Keratinocyte (primary cell): ENCODE data around the gene SHLD3. TPM values are rescaled to one million over a fixed set of nuclear protein-coding genes. Genes with fewer than 3 reads are reported as not detected.
"Not testable (repeated sequence)": the region's sequence is repeated elsewhere in the genome, so short reads cannot be mapped to it uniquely, and the experiment has no call there.

Source experiments
- DNase-seq: peaks from one replicate; pipeline ENCODE4 v3.0.0-alpha.2; 2011; ENCODE audit warnings: low read depth, missing footprints, low spot score
- FAIRE-seq: peaks from 2 replicates; lab custom pipeline; 2011; peaks lifted over from hg19 to GRCh38; lab: Jason Lieb, UNC
- H2AFZ ChIP-seq: 2 replicates; pipeline ENCODE4 v1.6.0; 2012; ENCODE audit warnings: low read length, control low read depth, inconsistent platforms; ENCODE audit not compliant: control insufficient read depth
- H3K27ac ChIP-seq: 2 replicates; pipeline ENCODE4 v1.5.1; 2011; ENCODE audit warnings: low read length; ENCODE audit not compliant: control insufficient read depth, insufficient read depth
- H3K27me3 ChIP-seq: 3 replicates; pipeline ENCODE4 v1.6.0; 2011; ENCODE audit warnings: low read length; ENCODE audit not compliant: control insufficient read depth, insufficient read depth; ENCODE audit errors: extremely low read depth
- H3K36me3 ChIP-seq, 2 experiments: 2 replicates in 1 of 2; 3 replicates in 1 of 2; pipeline ENCODE4 v1.5.1; 2011; ENCODE audit warnings: low read length in 2 of 2, mild to moderate bottlenecking in 1 of 2; ENCODE audit not compliant: control insufficient read depth in 2 of 2, insufficient read depth in 2 of 2; ENCODE audit errors: extremely low read depth in 1 of 2
- H3K4me1 ChIP-seq: 3 replicates; pipeline ENCODE4 v1.5.1; 2011; ENCODE audit warnings: low read length; ENCODE audit not compliant: control insufficient read depth, insufficient read depth; ENCODE audit errors: extremely low read depth
- H3K4me2 ChIP-seq: 3 replicates; pipeline ENCODE4 v1.6.0; 2011; ENCODE audit warnings: low read depth, low read length; ENCODE audit not compliant: control insufficient read depth, insufficient read depth; ENCODE audit errors: extremely low read depth
- H3K4me3 ChIP-seq, 3 experiments: fragments of 200-600 bp in 1 of 3; sonication (generic) in 1 of 3; 2 replicates in 2 of 3; 3 replicates in 1 of 3; pipeline ENCODE4 v1.5.1; 2011 to 2016; ENCODE audit warnings: low read length in 3 of 3, mild to moderate bottlenecking in 3 of 3, control low read depth in 2 of 3, inconsistent platforms in 1 of 3, low read depth in 1 of 3, mixed read lengths in 1 of 3, mixed run types in 1 of 3, moderate library complexity in 1 of 3; ENCODE audit not compliant: control insufficient read depth in 2 of 3, insufficient read depth in 2 of 3; ENCODE audit errors: extremely low read depth in 1 of 3
- H3K79me2 ChIP-seq: 2 replicates; pipeline ENCODE4 v1.6.0; 2012; ENCODE audit warnings: low read length; ENCODE audit not compliant: control insufficient read depth, insufficient read depth
- H3K9ac ChIP-seq: 3 replicates; pipeline ENCODE4 v1.6.0; 2011; ENCODE audit warnings: low read length; ENCODE audit not compliant: control insufficient read depth, insufficient read depth; ENCODE audit errors: extremely low read depth
- H3K9me1 ChIP-seq: 3 replicates; pipeline ENCODE4 v1.6.0; 2011; ENCODE audit warnings: low read length; ENCODE audit not compliant: control insufficient read depth, insufficient read depth; ENCODE audit errors: extremely low read depth
- H3K9me3 ChIP-seq: 2 replicates; pipeline ENCODE4 v1.5.1; 2012; ENCODE audit warnings: low read depth, low read length; ENCODE audit not compliant: control insufficient read depth
- H4K20me1 ChIP-seq: 3 replicates; pipeline ENCODE4 v1.6.0; 2011; ENCODE audit warnings: low read length; ENCODE audit not compliant: control insufficient read depth, insufficient read depth; ENCODE audit errors: extremely low read depth
- EZH2 ChIP-seq: IDR thresholded peaks from one replicate; pipeline ENCODE4 v1.6.1; 2012; ENCODE audit warnings: inconsistent platforms, mild to moderate bottlenecking, low read length, moderate library complexity
- dilution Hi-C: fragments of 300-500 bp; cut with MboI; formaldehyde crosslinking; loops from one replicate; pipeline ENCODE4 v1.7.0; 2020; ENCODE audit warnings: low sequenced_read_pairs; ENCODE audit not compliant: extremely low pct_ligation_motif_present
- polyA plus RNA-seq, 5 experiments: library from polyadenylated mRNA; depleted of rRNA in 3 of 5; stranded (reverse) in 3 of 5; stranded (forward) in 1 of 5; unstranded in 1 of 5; fragments of >200 nt; gene quantifications; 1 replicate in 1 of 5; 2 replicates in 3 of 5; 3 replicates in 1 of 5; pipeline versions ENCODE4 v1.2.1 to v1.2.3, GENCODE V29; 2011 to 2012; ENCODE audit warnings: missing spikeins in 2 of 5, low read depth in 1 of 5, low replicate concordance in 1 of 5
- TF ChIP-seq, protein P1 (sequence below), 3 experiments: IDR thresholded peaks in 1 of 3; conservative IDR thresholded peaks in 1 of 3; optimal IDR thresholded peaks in 1 of 3; 2 replicates in 2 of 3; 3 replicates in 1 of 3; pipeline versions ENCODE3 to v1.5.1; 2011; ENCODE audit warnings: low read length in 3 of 3, mild to moderate bottlenecking in 3 of 3, moderate library complexity in 2 of 3, control low read depth in 1 of 3, inconsistent platforms in 1 of 3; ENCODE audit not compliant: insufficient read depth in 2 of 3; ENCODE audit errors: extremely low read depth in 1 of 3

Gene SHLD3
- polyA plus RNA-seq, 1 donor (not counting 4 experiments of a cell fraction or from before 2014, with no cell fraction given), result 3.6 TPM

DNA sequence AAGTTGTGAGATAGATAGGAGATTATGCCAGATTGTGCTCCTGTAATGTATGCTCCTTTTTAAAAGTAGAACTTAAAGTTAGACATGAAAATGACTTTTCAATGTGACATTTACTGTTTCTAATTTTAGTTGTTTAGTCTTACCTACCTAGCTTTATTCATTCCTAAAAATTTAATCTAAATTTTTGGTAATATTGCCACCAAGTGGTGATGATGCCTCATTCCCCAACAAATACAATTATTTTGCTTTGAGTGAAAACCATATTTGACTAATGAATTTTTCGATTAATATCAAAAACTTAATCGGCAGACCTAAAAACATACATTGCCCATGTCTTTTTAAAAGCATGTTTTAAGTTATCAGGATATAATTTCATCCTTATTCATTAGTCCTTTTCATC lies 36.1 kb upstream of the SHLD3 start:
- Histone ChIP-seq H3K4me3 (no peak overlapping the region), H3K27me3 (no peaks in the 10 kb centered on the region), H4K20me1 (no peaks in the 10 kb centered on the region), H3K79me2 (no peaks in the 10 kb centered on the region), H3K4me1 (no peaks in the 10 kb centered on the region), H3K36me3 (peaks cover 3 to 6% of the 10 kb centered on the region in 2 experiments), H2AFZ (no peak overlapping the region), H3K4me2 (no peak overlapping the region), H3K9me1 (no peaks in the 10 kb centered on the region), H3K9me3 (no peaks in the 10 kb centered on the region), H3K9ac (no peak overlapping the region), H3K27ac (no peak overlapping the region)
- FAIRE-seq (no peak), DNase-seq (no peak)
- no peak for TF ChIP-seq EZH2
- TF ChIP-seq, protein P1, sequence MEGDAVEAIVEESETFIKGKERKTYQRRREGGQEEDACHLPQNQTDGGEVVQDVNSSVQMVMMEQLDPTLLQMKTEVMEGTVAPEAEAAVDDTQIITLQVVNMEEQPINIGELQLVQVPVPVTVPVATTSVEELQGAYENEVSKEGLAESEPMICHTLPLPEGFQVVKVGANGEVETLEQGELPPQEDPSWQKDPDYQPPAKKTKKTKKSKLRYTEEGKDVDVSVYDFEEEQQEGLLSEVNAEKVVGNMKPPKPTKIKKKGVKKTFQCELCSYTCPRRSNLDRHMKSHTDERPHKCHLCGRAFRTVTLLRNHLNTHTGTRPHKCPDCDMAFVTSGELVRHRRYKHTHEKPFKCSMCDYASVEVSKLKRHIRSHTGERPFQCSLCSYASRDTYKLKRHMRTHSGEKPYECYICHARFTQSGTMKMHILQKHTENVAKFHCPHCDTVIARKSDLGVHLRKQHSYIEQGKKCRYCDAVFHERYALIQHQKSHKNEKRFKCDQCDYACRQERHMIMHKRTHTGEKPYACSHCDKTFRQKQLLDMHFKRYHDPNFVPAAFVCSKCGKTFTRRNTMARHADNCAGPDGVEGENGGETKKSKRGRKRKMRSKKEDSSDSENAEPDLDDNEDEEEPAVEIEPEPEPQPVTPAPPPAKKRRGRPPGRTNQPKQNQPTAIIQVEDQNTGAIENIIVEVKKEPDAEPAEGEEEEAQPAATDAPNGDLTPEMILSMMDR (optimal IDR thresholded peaks at IDR 0.05 in 1 of 3, IDR thresholded peaks at IDR 0.05 in 1 of 3, conservative IDR thresholded peaks at IDR 0.05 in 1 of 3; ENCODE audit: extremely low read depth in 1 of 3, insufficient read depth in 2 of 3, low read length in 3 of 3), result no peak
- dilution Hi-C loops, result no loop called here

DNA sequence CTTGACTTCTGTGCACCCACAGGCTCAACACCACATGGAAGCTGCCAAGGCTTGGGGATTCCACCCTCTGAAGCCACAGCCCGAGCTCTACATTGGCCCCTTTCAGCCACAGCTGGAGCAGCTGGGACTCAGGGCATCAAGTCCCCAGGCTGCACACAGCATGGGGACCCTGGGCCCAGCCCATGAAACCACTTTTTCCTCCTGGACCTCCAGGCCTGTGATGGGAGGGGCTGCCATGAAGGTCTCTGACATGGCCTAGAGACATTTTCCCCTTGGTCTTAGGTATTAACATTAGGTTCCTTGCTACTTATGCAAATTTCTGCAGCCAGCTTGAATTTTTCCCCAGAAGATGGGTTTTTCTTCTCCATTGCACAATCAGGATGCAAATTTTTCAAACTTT lies 23.1 kb upstream of the SHLD3 start:
- DNase-seq, H3K9ac ChIP-seq, H3K4me2 ChIP-seq, dilution Hi-C loops, H2AFZ ChIP-seq, H3K4me1 ChIP-seq, H3K4me3 ChIP-seq, H3K79me2 ChIP-seq, H4K20me1 ChIP-seq, H3K27me3 ChIP-seq, FAIRE-seq, H3K36me3 ChIP-seq, H3K27ac ChIP-seq, H3K9me3 ChIP-seq, H3K9me1 ChIP-seq: not testable (repeated sequence)

DNA sequence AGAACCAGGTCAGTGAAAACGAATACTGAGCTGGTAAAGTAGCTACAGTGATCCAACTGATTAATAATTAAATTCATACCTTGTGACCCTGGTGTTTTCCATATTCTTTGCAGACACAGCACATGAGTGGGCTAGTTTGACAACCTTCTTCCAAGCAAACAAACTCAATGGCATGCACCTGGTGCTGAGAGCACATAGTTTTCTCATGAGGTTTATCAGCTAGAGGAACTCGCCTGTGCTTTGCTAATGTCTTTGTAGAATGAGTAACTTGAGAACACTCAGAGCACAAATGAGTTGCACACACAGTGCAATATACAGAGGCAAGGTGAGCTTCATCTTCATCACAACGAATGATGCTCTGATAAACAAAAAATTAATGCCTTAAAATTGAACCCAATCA lies 13.3 kb upstream of the SHLD3 start:
- Histone ChIP-seq H3K27ac (peak overlapping the region; percentile 19), H3K27me3 (no peaks in the 10 kb centered on the region), H3K4me2 (peak overlapping the region; percentile 12), H3K9me3 (no peaks in the 10 kb centered on the region), H4K20me1 (no peaks in the 10 kb centered on the region), H3K4me3 (no peak overlapping the region), H3K4me1 (peaks cover 6% of the 10 kb centered on the region), H3K9me1 (no peaks in the 10 kb centered on the region), H3K9ac (no peak overlapping the region), H3K79me2 (no peaks in the 10 kb centered on the region), H2AFZ (no peak overlapping the region), H3K36me3 (peaks cover 4 to 6% of the 10 kb centered on the region in 2 experiments)
- dilution Hi-C loops, result no loop called here
- no peak for TF ChIP-seq EZH2
- TF ChIP-seq, protein P1 (optimal IDR thresholded peaks at IDR 0.05 in 1 of 3, IDR thresholded peaks at IDR 0.05 in 1 of 3, conservative IDR thresholded peaks at IDR 0.05 in 1 of 3; ENCODE audit: extremely low read depth in 1 of 3, insufficient read depth in 2 of 3, low read length in 3 of 3), result no peak
- peak; percentile 1 for DNase-seq
- FAIRE-seq, result peak; percentile 41
